GM18909 (cell line): Measurements from ENCODE around the gene GRB10.

ENCODE experiments used
- ATAC-seq: cut with Tn5 transposase; IDR thresholded peaks from one replicate; pipeline ENCODE4 v1.9.1; 2021; ENCODE audit warnings: mild to moderate bottlenecking; ENCODE audit not compliant: unreplicated experiment, poor library complexity

Gene GRB10

GRCh38 chr7:50703654-50704053 lies 79.0 kb downstream of the GRB10 start:
- ATAC-seq, result no peak

GRCh38 chr7:50699143-50699542 lies 83.6 kb downstream of the GRB10 start:
- ATAC-seq, result no peak

- ATAC-seq, result no peak
Measured at GRCh38 chr7:50697748-50698147, 84.9 kb downstream of the GRB10 start.

- peak; percentile 66 for ATAC-seq
Measured at GRCh38 chr7:50696810-50697582, 85.7 kb downstream of the GRB10 start.

- ATAC-seq, result no peak
Measured at GRCh38 chr7:50695026-50695425, 87.7 kb downstream of the GRB10 start.

GRCh38 chr7:50693455-50694130 lies 89.1 kb downstream of the GRB10 start:
- ATAC-seq, result no peak

- no peak for ATAC-seq
Measured at GRCh38 chr7:50690541-50691011, 92.1 kb downstream of the GRB10 start.

- ATAC-seq, result no peak
Measured at GRCh38 chr7:50688226-50688590, 94.5 kb downstream of the GRB10 start.

- no peak for ATAC-seq
Measured at GRCh38 chr7:50687575-50688225, 95.0 kb downstream of the GRB10 start.

GRCh38 chr7:50687096-50687495 lies 95.6 kb downstream of the GRB10 start:
- ATAC-seq, result no peak

GRCh38 chr7:50685135-50686065 lies 97.3 kb downstream of the GRB10 start:
- no peak for ATAC-seq

GRCh38 chr7:50684713-50685075 lies 98.0 kb downstream of the GRB10 start:
- no peak for ATAC-seq

- no peak for ATAC-seq
Measured at GRCh38 chr7:50684011-50684712, 98.5 kb downstream of the GRB10 start.

GRCh38 chr7:50682573-50682972 lies 100.1 kb downstream of the GRB10 start:
- no peak for ATAC-seq

- no peak for ATAC-seq
Measured at GRCh38 chr7:50682079-50682478, 100.6 kb downstream of the GRB10 start.

GRCh38 chr7:50681432-50682045 lies 101.2 kb downstream of the GRB10 start:
- ATAC-seq, result no peak

- ATAC-seq, result peak; percentile 74
Measured at GRCh38 chr7:50679218-50680007, 103.3 kb downstream of the GRB10 start.

- ATAC-seq, result no peak
Measured at GRCh38 chr7:50678586-50678985, 104.1 kb downstream of the GRB10 start.

- no peak for ATAC-seq
Measured at GRCh38 chr7:50677638-50677996, 105.1 kb downstream of the GRB10 start.
